ENCODE results near the gene OSR1. TPM values are rescaled to one million over a fixed set of nuclear protein-coding genes. Genes with fewer than 3 reads are reported as not detected.

OSR1 gene
- total and polyA plus RNA-seq, 10 of the 15 experiments (the other 5 are each of a cell fraction or from before 2014, with no cell fraction given), result not detected

- no TSS peak for BruUV-seq (replicated peaks)
- no peak overlapping the region for H3K9ac ChIP-seq (ENCODE audit: control insufficient read depth, insufficient read depth, low read length)
Observed at GRCh38 chr2:19350678-19351401, 7.6 kb downstream of the OSR1 start.

More at GRCh38 chr2:19350678-19351401, 7.6 kb downstream of the OSR1 start:
- TF ChIP-seq PAX5 (IDR thresholded peaks at IDR 0.05; ENCODE audit: borderline replicate concordance, low read depth, low read length) (no peak), BACH1 (IDR thresholded peaks at IDR 0.05; ENCODE audit: borderline replicate concordance) (no peak), ATF2 (IDR thresholded peaks at IDR 0.05; ENCODE audit: low read length) (no peak), CEBPZ (IDR thresholded peaks at IDR 0.05; ENCODE audit: low read depth, low read length) (no peak), POU2F2 (IDR thresholded peaks at IDR 0.05; ENCODE audit: borderline replicate concordance, low read depth, low read length) (no peak), PML (IDR thresholded peaks at IDR 0.05; ENCODE audit: low read length) (no peak), NR2C2 (IDR thresholded peaks at IDR 0.05; ENCODE audit: borderline replicate concordance, control insufficient read depth, insufficient read length, low read depth) (no peak), PRDM15 (CRISPR knock-in tag; IDR thresholded peaks at IDR 0.05) (no peak), ZNF384 (IDR thresholded peaks at IDR 0.05; ENCODE audit: borderline replicate concordance, low read depth, low read length) (no peak), MTA3 (IDR thresholded peaks at IDR 0.05; ENCODE audit: borderline replicate concordance, low read length) (no peak), JUNB (IDR thresholded peaks at IDR 0.05) (no peak), TCF3 (IDR thresholded peaks at IDR 0.05; ENCODE audit: borderline replicate concordance, insufficient read depth, low read depth, low read length) (no peak), RBBP5 (conservative IDR thresholded peaks at IDR 0.05) (no peak), EED (IDR thresholded peaks at IDR 0.05; ENCODE audit: low read depth) (no peak), KDM1A (IDR thresholded peaks at IDR 0.05; ENCODE audit: borderline replicate concordance) (no peak)
- ATAC-seq (no peak), DNase-seq (ENCODE audit: low read depth, low spot score) (no peak), FAIRE-seq (no peak)
- peaks cover 6% of the 10 kb centered on the region for H3K4me1 ChIP-seq (ENCODE audit: control insufficient read depth, insufficient read depth, low read length)
- intact Hi-C loops (cut with micrococcal nuclease; ENCODE audit: unreplicated experiment), result no loop called here
- ChIA-PET SMC1A (ENCODE audit: uncharacterized antibody, unreplicated experiment) (no interaction called here), POLR2A (no interaction called here), RAD21 (ENCODE audit: unreplicated experiment) (no interaction called here), CTCF (interaction anchor here (1.1 to 1.8 kb wide), 3 partner anchors 9 to 693 kb away, joined by 3 to 5 read pairs (median 4); no protein-coding TSS in a partner anchor)
- in situ Hi-C loops (cut with MboI), result loop anchor here (5.0 kb wide), 1 partner anchor 511 kb away; no protein-coding TSS in a partner anchor
- H4K20me1 ChIP-seq (ENCODE audit: control insufficient read depth, insufficient read depth), result no peaks in the 10 kb centered on the region
- 42% methylated on average over 30 of the region's 30 CpGs for WGBS (ENCODE audit: insufficient coverage, insufficient replicate concordance, low lambda C conversion rate, missing lambda C conversion rate)
- no peaks in the 10 kb centered on the region; a peak in 1 of 4 replicates for H3K36me3 ChIP-seq (ENCODE audit: control insufficient read depth in 2 of 2, insufficient read depth in 2 of 2, low read length in 1 of 2)
- H3K27ac ChIP-seq (ENCODE audit: control insufficient read depth, insufficient read depth), result no peak overlapping the region
- H3K4me2 ChIP-seq (ENCODE audit: control insufficient read depth, insufficient read depth), result no peak overlapping the region
- H3K79me2 ChIP-seq (ENCODE audit: control insufficient read depth, insufficient read depth, low read length), result peaks cover 13% of the 10 kb centered on the region
- H3K27me3 ChIP-seq (replicated peaks in 1 of 2; ENCODE audit: control insufficient read depth in 2 of 2, insufficient read depth in 2 of 2, low read length in 1 of 2), result peaks cover 15% of the 10 kb centered on the region in 2 experiments
- no peaks in the 10 kb centered on the region for H3K9me3 ChIP-seq (replicated peaks; ENCODE audit: control insufficient read depth, insufficient read depth, low read length)
- H3K4me3 ChIP-seq, result no peak overlapping the region
- H2AFZ ChIP-seq (ENCODE audit: control insufficient read depth, low read depth, low read length), result no peak overlapping the region
